WI38 (cell line): ENCODE measurements around the gene STIM1.

Source experiments
- H3K4me3 ChIP-seq: 2 replicates; pipeline ENCODE4 v1.5.1; 2011; ENCODE audit warnings: low read depth, mild to moderate bottlenecking, control low read depth, low read length
- TF ChIP-seq, protein P1 (sequence below): IDR thresholded peaks from 2 replicates; pipeline ENCODE4 v1.5.1; 2012; ENCODE audit warnings: low read depth, mild to moderate bottlenecking, control low read depth, low read length

Gene STIM1

DNA sequence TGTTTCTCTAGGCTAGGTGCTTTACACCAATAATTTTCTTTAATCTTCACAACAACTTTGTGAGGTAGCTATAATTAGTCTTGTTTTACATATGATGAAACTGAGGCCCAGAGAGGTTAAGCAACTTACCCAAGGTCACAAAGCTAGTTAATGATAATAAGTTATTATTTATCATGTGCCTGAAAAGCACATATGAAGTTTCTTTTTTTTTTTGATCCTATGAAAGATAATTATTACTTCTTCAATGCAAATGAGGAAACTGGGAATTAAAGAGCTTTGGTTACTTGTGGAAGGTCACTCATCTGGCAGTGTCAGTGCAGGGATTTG, 22.8 kb downstream of the STIM1 start:
- no peak overlapping the region for H3K4me3 ChIP-seq
- TF ChIP-seq, protein P1, sequence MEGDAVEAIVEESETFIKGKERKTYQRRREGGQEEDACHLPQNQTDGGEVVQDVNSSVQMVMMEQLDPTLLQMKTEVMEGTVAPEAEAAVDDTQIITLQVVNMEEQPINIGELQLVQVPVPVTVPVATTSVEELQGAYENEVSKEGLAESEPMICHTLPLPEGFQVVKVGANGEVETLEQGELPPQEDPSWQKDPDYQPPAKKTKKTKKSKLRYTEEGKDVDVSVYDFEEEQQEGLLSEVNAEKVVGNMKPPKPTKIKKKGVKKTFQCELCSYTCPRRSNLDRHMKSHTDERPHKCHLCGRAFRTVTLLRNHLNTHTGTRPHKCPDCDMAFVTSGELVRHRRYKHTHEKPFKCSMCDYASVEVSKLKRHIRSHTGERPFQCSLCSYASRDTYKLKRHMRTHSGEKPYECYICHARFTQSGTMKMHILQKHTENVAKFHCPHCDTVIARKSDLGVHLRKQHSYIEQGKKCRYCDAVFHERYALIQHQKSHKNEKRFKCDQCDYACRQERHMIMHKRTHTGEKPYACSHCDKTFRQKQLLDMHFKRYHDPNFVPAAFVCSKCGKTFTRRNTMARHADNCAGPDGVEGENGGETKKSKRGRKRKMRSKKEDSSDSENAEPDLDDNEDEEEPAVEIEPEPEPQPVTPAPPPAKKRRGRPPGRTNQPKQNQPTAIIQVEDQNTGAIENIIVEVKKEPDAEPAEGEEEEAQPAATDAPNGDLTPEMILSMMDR, result no peak

DNA sequence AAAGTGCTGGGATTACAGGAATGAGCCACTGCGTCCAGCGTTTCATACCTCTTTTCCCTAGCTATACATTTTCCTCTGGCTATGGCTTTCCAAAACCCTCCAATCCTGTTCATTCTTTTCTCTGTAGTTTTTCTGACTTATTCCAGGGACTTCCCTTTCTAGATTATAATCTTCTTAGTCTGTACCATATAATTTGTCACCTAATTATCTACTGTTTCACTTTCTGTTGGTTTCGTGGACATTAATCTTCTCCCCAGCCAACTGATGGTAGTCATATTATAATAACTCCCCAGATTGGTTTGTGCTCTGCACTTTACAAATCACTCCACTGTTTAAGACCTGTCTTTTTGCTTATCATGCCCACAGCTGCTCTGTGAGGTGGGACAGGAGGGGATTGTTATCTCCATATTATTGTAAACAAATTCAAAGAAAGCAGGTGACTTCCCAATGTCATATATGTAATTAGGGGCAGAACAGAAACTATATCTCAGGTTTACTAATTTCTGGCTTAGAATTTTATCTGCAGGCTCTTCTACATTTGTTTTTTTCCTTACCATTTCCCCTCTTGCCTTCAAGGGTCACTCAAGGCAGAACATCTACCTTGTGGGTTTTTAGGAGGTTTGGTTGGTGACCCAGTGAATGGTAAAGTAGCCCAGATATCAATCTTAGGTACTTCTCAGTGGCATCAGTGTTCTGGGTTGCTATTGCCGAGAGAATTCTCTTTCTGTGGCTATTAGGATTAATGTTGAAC, 23.9 kb downstream of the STIM1 start:
- TF ChIP-seq, protein P1, result no peak

DNA sequence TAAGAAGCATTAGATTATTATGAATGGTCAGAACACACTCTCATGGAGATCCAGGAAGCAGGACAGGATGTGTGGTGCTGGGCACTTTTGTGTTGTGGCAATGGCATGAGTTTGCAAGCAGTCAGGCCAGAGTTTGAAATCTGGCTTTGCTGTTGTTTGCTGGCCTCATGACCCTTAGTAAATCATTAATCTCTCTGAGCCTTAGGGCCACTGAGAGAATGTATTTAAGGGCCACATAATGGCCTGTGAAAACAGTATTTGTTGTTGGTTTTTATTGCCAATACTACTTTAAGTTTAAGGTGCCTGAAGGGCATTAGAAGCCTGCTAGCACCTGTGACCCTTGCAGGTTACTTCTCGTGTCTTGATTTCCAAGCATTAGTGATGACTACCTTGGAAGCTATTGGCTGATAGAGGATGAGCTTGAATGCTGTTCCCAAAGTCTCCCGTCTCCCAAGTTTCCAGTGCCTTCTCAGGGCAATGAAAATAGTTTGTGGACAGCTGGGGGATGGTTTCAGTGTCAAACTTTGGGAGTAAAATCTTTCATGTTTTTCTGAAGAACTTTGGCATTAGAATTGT, 24.6 kb downstream of the STIM1 start:
- no peak overlapping the region for H3K4me3 ChIP-seq
- TF ChIP-seq, protein P1, result no peak

More for the DNA sequence above, 23.9 kb downstream of the STIM1 start:
- no peak overlapping the region for H3K4me3 ChIP-seq

DNA sequence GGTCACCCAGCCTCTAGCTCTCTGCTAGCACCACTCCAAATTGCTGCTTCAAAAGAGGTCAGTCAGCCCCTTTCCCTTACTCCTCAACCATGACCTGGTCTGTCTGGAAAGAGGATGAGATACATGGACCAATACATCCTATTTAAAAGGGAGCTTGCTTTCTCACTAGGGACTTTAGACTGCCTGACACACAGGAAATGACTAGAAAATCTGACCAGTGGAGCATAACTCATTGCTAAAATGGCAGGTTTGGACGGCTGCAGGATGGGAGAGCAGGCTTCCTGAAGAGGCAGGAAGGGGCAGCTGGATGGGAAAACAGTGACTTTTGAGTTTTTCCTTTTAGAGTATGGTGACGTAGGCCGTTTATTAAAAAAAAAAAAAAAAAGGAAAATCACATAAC, 25.3 kb downstream of the STIM1 start:
- TF ChIP-seq, protein P1, result no peak
- no peak overlapping the region for H3K4me3 ChIP-seq

DNA sequence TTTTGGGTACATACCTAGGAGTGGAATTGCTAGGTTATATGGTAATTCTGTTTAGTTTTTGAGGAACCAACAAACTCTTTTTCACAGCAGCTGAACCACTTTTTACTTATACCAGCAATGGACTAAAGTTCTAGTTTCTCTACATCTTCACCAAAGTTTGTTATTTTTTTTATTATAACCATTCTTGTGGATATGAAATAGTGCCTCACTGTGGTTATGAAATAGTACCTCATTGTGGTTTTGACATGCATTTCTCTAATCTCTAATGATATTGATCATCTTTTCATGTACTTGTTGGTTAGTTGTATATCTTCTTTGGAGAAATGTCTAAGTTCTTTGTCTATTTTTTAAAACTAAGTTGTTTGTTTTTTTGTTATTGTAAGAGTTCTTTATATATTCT, 27.2 kb downstream of the STIM1 start:
- no peak overlapping the region for H3K4me3 ChIP-seq

DNA sequence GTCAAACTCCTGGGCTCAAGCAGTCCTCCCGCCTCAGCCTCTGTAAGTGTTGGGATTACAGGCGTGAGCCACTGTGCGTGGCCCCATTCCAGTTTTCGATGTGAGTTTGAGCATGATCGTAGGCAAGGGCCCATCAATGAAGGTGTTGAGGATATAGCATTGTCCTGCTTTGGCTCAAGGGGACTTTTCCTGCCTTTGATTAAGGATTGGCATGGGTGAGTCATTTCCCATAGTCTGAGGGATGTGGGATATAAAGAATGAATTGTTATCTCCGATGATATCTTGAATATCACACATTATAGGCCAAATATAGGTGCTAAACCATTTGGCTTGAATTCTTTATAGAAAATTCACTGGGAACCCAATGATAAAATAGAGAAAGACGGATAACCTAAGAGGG, 30.4 kb downstream of the STIM1 start:
- TF ChIP-seq, protein P1, result no peak
- H3K4me3 ChIP-seq, result no peak overlapping the region

More for the DNA sequence above, 27.2 kb downstream of the STIM1 start:
- TF ChIP-seq, protein P1, result no peak

DNA sequence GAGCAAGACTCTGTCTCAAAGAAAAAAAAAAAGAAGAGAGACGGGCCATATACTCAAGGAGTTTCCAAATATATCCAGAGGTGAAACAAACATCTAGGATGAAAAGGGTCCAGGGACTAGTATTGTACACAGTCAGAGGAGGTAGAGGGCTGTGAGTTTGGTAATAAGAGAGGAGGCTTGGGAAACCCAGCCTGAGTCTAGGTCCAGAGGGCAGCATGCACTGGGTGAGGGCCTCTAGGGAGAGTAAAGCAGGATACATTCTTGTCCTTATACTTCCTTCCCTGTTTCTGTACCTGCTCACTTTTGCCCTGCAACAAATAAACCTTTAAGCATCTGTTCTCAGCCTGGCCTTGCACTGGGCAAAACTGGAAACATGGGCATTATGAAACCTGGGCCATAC, 31.5 kb downstream of the STIM1 start:
- no peak overlapping the region for H3K4me3 ChIP-seq
- TF ChIP-seq, protein P1, result no peak
